H1 (cell line): Measurements from ENCODE around the gene UTS2R. TPM values are rescaled to one million over a fixed set of nuclear protein-coding genes. Genes with fewer than 3 reads are reported as not detected.

Source experiments
- CHD7 ChIP-seq: fragments of 300-600 bp; sonication (generic); IDR thresholded peaks from 2 replicates; pipeline ENCODE4 v1.7.1; 2012; ENCODE audit warnings: low read length, moderate library complexity, mild to moderate bottlenecking, inconsistent platforms; ENCODE audit not compliant: insufficient replicate concordance
- JUN ChIP-seq: IDR thresholded peaks from 2 replicates; pipeline ENCODE4 v1.6.1; 2011; ENCODE audit warnings: low read depth, mild to moderate bottlenecking, improper control_type of control experiment, low read length
- NANOG ChIP-seq: IDR thresholded peaks from 2 replicates; pipeline ENCODE4 v1.6.1; 2011; ENCODE audit warnings: low read length, low read depth, mild to moderate bottlenecking, inconsistent platforms; ENCODE audit not compliant: insufficient read depth, poor library complexity, severe bottlenecking
- SIN3A ChIP-seq, 2 experiments: IDR thresholded peaks in 1 of 2; conservative IDR thresholded peaks in 1 of 2; 2 replicates each; pipeline ENCODE4 v1.6.1; 2011 to 2012; ENCODE audit warnings: low read length in 2 of 2, improper control_type of control experiment in 1 of 2, low read depth in 1 of 2, mild to moderate bottlenecking in 1 of 2
- SIRT6 ChIP-seq: IDR thresholded peaks from one replicate; pipeline ENCODE4 v1.7.1; 2012; ENCODE audit warnings: low read length, inconsistent platforms
- SUZ12 ChIP-seq: fragments of 200-600 bp; sonication (generic); IDR thresholded peaks from 2 replicates; pipeline ENCODE4 v1.6.1; 2012; ENCODE audit warnings: mild to moderate bottlenecking, inconsistent platforms, low read length, moderate library complexity, mixed read lengths
- polyA plus RNA-seq, 7 experiments: library from polyadenylated mRNA; depleted of rRNA in 3 of 7; stranded (reverse) in 5 of 7; unstranded in 2 of 7; fragments of >200 nt in 5 of 7; fragments of 200-250 nt in 2 of 7; gene quantifications; 1 replicate in 5 of 7; 2 replicates in 1 of 7; 4 replicates in 1 of 7; pipeline versions ENCODE4 v1.2.1 to v1.2.3, GENCODE V29; 2011 to 2013; ENCODE audit warnings: missing spikeins in 2 of 7, mixed read lengths in 2 of 7
- total RNA-seq: library from RNA; stranded (reverse); fragmentation: NEBNext Ultra II Directional; extraction: Animal tissue kit (Norgen Biotek cat#: 25700); gene quantifications from 2 replicates; pipeline ENCODE4 v1.2.1, GENCODE V29; 2021

UTS2R gene
- total and polyA plus RNA-seq, 2 of the 8 experiments (the other 6 are each of a cell fraction or from before 2014, with no cell fraction given) = 0.27 TPM; not detected in 1

- TF ChIP-seq CHD7 (no peak), NANOG (no peak), SIRT6 (no peak), SUZ12 (no peak), SIN3A (conservative IDR thresholded peaks at IDR 0.05 in 1 of 2, IDR thresholded peaks at IDR 0.05 in 1 of 2; ENCODE audit: low read depth in 1 of 2, low read length in 2 of 2) (no peak), JUN (no peak)
These were observed 28.1 kb downstream of the UTS2R start (continued) for GRCh38 chr17:82399601-82400101.
